Measurements from ENCODE around the gene FBH1. TPM values are rescaled to one million over a fixed set of nuclear protein-coding genes. Genes with fewer than 3 reads are reported as not detected.
A peak's percentile ranks its signal among the peaks of the same experiment; 100 is the strongest.
"Not testable (repeated sequence)": the region's sequence is repeated elsewhere in the genome, so short reads cannot be mapped to it uniquely, and the experiment has no call there.

The FBH1 gene
- total RNA-seq, result 41.7 TPM

GRCh38 chr10:5889624-5890451, at the start of gene FBH1, which contains the start of gene ANKRD16:
FBH1 (plus strand) TSS chr10:5890243; CDS start chr10:5890346, 103 bp downstream.
ANKRD16 (minus strand) TSS chr10:5889893; CDS start chr10:5889354, 539 bp downstream.
- peak; percentile 100 for DNase-seq (ENCODE audit: low spot score)
- peak; percentile 91 for ATAC-seq

- ATAC-seq, result no peak
- no peak for DNase-seq (ENCODE audit: low spot score)
These were observed 49.4 kb upstream of the FBH1 start for GRCh38 chr10:5840314-5841307.

GRCh38 chr10:5841965-5842364, 48.1 kb upstream of the FBH1 start:
- ATAC-seq (no peak), DNase-seq (ENCODE audit: low spot score) (no peak)

- no peak for DNase-seq (ENCODE audit: low spot score)
- no peak for ATAC-seq
These were observed 46.2 kb upstream of the FBH1 start for GRCh38 chr10:5843686-5844344.

GRCh38 chr10:5844345-5845055, 45.5 kb upstream of the FBH1 start:
- ATAC-seq (no peak), DNase-seq (ENCODE audit: low spot score) (no peak)

- DNase-seq (ENCODE audit: low spot score); ATAC-seq: not testable (repeated sequence)
These were observed 43.4 kb upstream of the FBH1 start for GRCh38 chr10:5846667-5847066.

GRCh38 chr10:5854131-5854475, 35.9 kb upstream of the FBH1 start:
- DNase-seq (ENCODE audit: low spot score) (no peak), ATAC-seq (no peak)

GRCh38 chr10:5855979-5856700, 33.9 kb upstream of the FBH1 start:
- DNase-seq (ENCODE audit: low spot score) (no peak), ATAC-seq (no peak)

GRCh38 chr10:5856701-5857004, 33.4 kb upstream of the FBH1 start:
- ATAC-seq, result no peak
- no peak for DNase-seq (ENCODE audit: low spot score)

- DNase-seq (ENCODE audit: low spot score), result no peak
- no peak for ATAC-seq
These were observed 31.2 kb upstream of the FBH1 start for GRCh38 chr10:5858811-5859210.

GRCh38 chr10:5860066-5860465, 30.0 kb upstream of the FBH1 start:
- DNase-seq (ENCODE audit: low spot score), result no peak
- ATAC-seq, result peak; percentile 20

- DNase-seq (ENCODE audit: low spot score) (no peak), ATAC-seq (no peak)
These were observed 27.6 kb upstream of the FBH1 start for GRCh38 chr10:5862360-5862961.

GRCh38 chr10:5862981-5863685, 26.9 kb upstream of the FBH1 start:
- not testable (repeated sequence) for DNase-seq (ENCODE audit: low spot score); ATAC-seq

- ATAC-seq, result not testable (repeated sequence)
These were observed 23.5 kb upstream of the FBH1 start for GRCh38 chr10:5866451-5867081.

GRCh38 chr10:5867091-5867615, 22.9 kb upstream of the FBH1 start:
- DNase-seq (ENCODE audit: low spot score); ATAC-seq: not testable (repeated sequence)

More at GRCh38 chr10:5866451-5867081, 23.5 kb upstream of the FBH1 start:
- DNase-seq (ENCODE audit: low spot score), result not testable (repeated sequence)

GRCh38 chr10:5868383-5868782, 21.7 kb upstream of the FBH1 start:
- not testable (repeated sequence) for DNase-seq (ENCODE audit: low spot score); ATAC-seq

GRCh38 chr10:5869156-5869555, 20.9 kb upstream of the FBH1 start:
- DNase-seq (ENCODE audit: low spot score) (no peak), ATAC-seq (no peak)

GRCh38 chr10:5871596-5871995, 18.4 kb upstream of the FBH1 start:
- DNase-seq (ENCODE audit: low spot score) (no peak), ATAC-seq (no peak)

Data from left lobe of liver (tissue), 2 donors.